ENCODE results near the gene ANKRD22.
A peak's percentile ranks its signal among the peaks of the same experiment; 100 is the strongest.

ANKRD22 gene

DNA sequence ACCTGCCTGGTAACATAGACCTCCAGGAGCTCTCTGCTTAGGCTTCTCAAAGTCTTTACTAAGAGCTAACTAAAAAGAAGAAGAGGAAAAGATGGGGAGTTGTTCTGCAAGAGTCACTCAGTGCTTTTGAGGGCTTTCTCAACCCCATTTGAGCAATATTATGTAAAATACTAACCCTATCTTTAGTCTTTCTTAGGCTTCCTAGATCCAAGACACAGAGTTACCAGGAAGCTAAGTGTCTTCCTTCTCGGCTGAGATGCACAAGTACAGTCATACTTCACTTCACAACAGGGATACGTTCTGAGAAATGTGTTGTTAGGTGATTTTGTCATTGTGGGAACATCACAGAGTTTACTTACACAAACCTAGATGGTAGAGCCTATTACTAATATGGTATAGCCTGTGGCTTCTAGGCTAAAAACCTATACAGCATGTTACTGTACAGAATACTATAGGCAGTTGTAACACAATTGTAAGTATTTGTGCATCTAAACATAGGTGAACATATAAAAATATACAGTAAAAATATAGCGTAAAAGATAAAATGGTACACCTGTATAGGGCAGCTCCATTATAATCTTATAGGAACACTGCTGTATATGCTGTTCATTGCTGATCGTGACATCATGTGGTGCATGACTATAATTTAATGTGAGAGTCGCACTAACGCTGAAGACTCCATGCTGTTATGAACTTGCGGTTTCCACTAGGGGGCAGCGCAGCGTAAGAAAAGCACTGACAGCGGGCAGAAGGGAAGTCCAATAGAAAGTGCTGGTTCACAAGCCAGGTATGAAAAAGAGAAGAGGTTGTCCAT is 16.3 kb downstream of the ANKRD22 start:
- peak; percentile 84 to 88 for DNase-seq

DNA sequence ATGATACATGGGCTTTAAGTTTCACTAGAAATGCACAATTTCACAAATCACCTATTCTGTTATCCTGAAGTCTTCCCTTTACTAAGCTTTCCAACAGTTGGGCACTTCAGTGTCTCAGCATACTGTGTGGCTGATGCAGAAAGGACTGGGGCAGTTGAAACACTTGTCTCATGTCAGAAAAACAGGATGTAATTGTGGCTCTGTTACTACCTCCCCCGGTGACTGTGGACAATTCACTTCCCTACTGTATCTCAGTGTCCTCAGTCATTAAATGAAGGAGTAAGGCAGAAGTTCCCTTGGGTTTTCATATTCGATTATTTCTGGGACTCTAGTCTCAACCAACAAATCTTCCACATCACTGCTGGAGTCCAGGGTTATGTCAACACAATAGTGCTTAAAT is 17.9 kb downstream of the ANKRD22 start:
- peak in 1 of 2 donors; percentile 5 for DNase-seq

DNA sequence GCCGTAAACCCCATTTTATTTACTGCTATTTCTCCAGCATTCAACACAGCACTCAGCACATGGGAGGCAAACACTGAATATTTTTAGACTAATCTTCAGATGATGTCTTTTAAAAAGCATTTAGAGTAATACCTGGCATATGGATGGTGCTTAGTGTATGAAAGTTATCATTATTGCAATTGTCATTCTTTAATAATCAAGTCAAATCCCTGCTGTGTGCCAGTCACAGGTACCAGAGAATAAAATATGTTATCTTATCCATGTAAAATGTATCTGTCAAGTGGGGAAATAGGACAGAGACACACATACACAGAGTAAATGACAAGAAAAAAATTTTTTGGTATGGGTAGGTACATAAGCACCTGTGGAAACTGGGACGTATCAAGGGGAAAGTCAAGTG is 18.5 kb downstream of the ANKRD22 start:
- DNase-seq = no peak

DNA sequence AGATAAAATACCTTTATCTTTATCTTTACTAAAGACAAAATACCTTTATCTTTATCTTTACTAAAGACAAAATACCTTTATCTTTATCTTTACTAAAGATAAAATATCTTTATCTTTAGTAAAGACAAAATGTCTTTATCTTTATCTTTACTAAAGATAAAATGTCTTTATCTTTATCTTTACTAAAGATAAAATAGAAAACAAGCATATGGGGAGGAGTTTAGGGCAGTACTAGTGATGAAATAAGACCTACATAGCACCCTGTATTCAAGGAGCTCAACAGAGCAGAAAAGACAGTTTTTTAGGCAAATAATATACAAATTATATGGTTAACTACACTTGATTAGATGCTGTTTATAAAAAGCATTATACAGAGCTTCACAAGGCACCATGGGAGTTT is 19.3 kb downstream of the ANKRD22 start:
- DNase-seq = no peak

DNA sequence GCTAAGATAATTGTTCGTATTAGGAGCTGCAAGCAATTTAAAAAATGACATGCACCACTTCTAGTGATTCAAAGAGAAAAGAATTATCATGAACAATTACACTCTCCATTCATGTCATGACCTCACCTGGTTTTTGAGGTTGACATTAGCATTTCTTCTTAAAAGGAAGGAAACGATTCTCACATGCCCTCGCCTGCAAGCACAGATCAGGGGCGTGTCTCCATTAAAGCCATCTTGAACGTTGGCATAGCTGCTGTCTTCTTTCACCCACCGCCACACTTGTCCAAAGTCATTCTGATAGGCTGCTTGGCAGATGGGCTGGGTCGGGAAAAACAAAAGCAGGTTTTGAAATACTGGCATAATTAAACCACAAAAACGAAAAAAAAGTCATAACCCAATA is 19.9 kb downstream of the ANKRD22 start:
- peak; percentile 36 to 67 for DNase-seq

- no peak for DNase-seq
Measured at GRCh38 chr10:88830643-88831268, 20.9 kb downstream of the ANKRD22 start.

GRCh38 chr10:88828310-88828709 is 23.3 kb downstream of the ANKRD22 start:
- no peak for DNase-seq

- DNase-seq = no peak
Measured at GRCh38 chr10:88827671-88828070, 24.0 kb downstream of the ANKRD22 start.

GRCh38 chr10:88826388-88826787 is 25.3 kb downstream of the ANKRD22 start:
- DNase-seq = no peak

- DNase-seq = no peak
Measured at GRCh38 chr10:88820748-88821401, 30.8 kb downstream of the ANKRD22 start.

- no peak for DNase-seq
Measured at GRCh38 chr10:88819290-88819689, 32.4 kb downstream of the ANKRD22 start.

DNA sequence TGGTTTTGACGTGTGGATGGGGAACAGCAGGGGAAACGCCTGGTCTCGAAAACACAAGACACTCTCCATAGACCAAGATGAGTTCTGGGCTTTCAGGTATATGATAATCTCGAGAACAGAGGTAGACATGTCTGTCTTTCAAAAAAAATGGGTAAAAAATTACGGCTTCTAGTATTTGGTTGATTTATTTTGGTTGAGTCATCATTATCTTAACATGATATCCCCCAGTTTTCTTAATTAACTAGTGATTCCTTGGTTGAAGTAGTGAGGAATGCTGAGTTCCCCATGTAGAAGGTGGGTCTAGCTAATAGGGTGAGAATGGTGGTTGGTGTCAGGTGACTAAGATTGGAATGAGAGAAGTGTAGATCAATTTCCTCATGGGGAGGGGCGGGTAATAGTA is 38.4 kb downstream of the ANKRD22 start:
- no peak for DNase-seq

DNA sequence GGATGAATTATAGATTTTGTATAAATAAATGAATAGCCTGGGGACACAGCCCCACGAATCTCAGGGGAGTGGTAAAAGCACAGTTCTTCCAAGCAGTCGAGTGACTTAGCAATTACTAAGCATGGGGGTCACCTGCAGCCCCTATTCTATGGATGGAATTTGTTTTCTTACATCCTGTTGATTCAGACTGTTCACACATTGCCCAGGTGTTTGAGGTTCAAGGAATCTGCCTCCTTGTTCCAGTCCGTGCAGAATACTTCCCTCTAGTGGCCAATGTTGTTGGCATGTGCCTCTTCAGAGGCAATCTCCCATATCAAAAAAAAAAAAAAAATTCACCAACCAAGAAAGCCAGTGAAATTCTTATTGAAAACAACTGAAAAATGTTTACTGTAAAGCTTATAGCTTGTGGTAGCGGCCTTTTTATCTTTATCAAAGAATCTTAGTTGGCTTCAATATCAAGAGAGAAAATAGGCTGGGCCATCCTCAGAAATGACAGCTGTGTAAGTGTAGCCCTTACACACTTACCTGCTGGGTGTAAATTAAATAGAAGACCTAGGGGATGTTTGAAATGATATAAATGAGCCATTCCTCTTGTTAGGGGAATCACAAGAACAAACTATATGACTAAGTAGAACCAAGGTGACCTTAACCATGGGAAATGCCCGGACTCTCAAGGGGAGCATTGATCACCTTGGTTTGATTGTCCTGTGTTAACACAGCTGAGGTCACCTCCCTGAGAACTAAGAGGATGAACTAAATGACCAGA is 41.3 kb downstream of the ANKRD22 start:
- DNase-seq = peak; percentile 40 to 60

- DNase-seq = no peak
Measured at GRCh38 chr10:88809621-88810020, 42.0 kb downstream of the ANKRD22 start.

GRCh38 chr10:88805924-88806323 is 45.7 kb downstream of the ANKRD22 start:
- DNase-seq = no peak

DNA sequence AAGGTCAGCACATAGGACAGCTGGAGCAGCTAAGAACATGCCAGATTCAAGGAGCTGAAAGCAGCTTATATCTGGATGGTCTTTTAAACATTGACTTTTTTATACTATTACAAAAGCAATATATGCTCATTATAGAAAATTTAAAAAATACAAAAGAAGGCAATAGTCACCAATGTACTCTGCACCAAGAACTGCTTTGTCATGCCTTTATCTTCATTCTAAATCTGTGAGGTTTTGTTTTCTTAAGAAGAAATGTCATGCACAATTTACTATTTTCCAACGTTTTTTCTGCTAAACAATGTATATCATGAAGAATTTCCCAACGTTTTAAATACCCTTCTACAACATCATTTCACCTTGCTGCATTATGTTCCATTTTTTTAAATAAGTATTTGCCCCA is 46.3 kb downstream of the ANKRD22 start:
- DNase-seq = no peak

- no peak for DNase-seq
Measured at GRCh38 chr10:88804083-88804812, 47.4 kb downstream of the ANKRD22 start.

- no peak for DNase-seq
Measured at GRCh38 chr10:88803641-88804040, 48.0 kb downstream of the ANKRD22 start.

GRCh38 chr10:88802523-88803285 is 48.9 kb downstream of the ANKRD22 start, which contains the start of gene LIPM:
LIPM (plus strand) TSS chr10:88802730; CDS start chr10:88802897, 167 bp downstream.
- no peak for DNase-seq

- DNase-seq = no peak
Measured at GRCh38 chr10:88800152-88801125, 51.2 kb downstream of the ANKRD22 start.

All from CD4-positive, alpha-beta T cell treated with Interleukin-1 beta for 1 hour (primary cell).